ENCODE data around the gene XKR7.

The XKR7 gene

GRCh38 chr20:31954500-31954899 is 13.5 kb upstream of the XKR7 start:
- Histone ChIP-seq H3K36me3 (no peaks in the 10 kb centered on the region), H3K27ac (no peak overlapping the region), H3K27me3 (peaks cover 47% of the 10 kb centered on the region), H3K4me3 (ENCODE audit: low read depth in 1 of 2, low read length in 1 of 2) (no peak overlapping the region), H3K4me1 (ENCODE audit: control insufficient read depth in 1 of 2, insufficient read depth in 1 of 2, low read depth in 1 of 2, low read length in 1 of 2) (peaks cover 10 to 15% of the 10 kb centered on the region in 2 experiments), H3K9me3 (no peaks in the 10 kb centered on the region)
- no peak for TF ChIP-seq CTCF (IDR thresholded peaks at IDR 0.05)

- Histone ChIP-seq H3K27me3 (peaks cover 66% of the 10 kb centered on the region), H3K9me3 (no peaks in the 10 kb centered on the region), H3K4me3 (ENCODE audit: low read depth in 1 of 2, low read length in 1 of 2) (no peak overlapping the region), H3K4me1 (ENCODE audit: control insufficient read depth in 1 of 2, insufficient read depth in 1 of 2, low read depth in 1 of 2, low read length in 1 of 2) (peaks cover 0 to 4% of the 10 kb centered on the region in 2 experiments), H3K27ac (no peak overlapping the region), H3K36me3 (no peaks in the 10 kb centered on the region)
- no peak for TF ChIP-seq CTCF (IDR thresholded peaks at IDR 0.05)
Measured at GRCh38 chr20:31956556-31957526, 11.1 kb upstream of the XKR7 start.

- no peaks in the 10 kb centered on the region for H3K9me3 ChIP-seq
- H3K27me3 ChIP-seq, result peaks cover 91% of the 10 kb centered on the region
- no peak overlapping the region for H3K4me3 ChIP-seq (ENCODE audit: low read depth in 1 of 2, low read length in 1 of 2)
- no peaks in the 10 kb centered on the region for H3K36me3 ChIP-seq
- TF ChIP-seq CTCF (IDR thresholded peaks at IDR 0.05), result no peak
- no peaks in the 10 kb centered on the region for H3K4me1 ChIP-seq (ENCODE audit: control insufficient read depth in 1 of 2, insufficient read depth in 1 of 2, low read depth in 1 of 2, low read length in 1 of 2)
- H3K27ac ChIP-seq, result no peak overlapping the region
Measured at GRCh38 chr20:31962761-31963160, 5.2 kb upstream of the XKR7 start.

- Histone ChIP-seq H3K4me3 (ENCODE audit: low read depth in 1 of 2, low read length in 1 of 2) (no peak overlapping the region), H3K27ac (no peak overlapping the region), H3K9me3 (no peaks in the 10 kb centered on the region), H3K4me1 (ENCODE audit: control insufficient read depth in 1 of 2, insufficient read depth in 1 of 2, low read depth in 1 of 2, low read length in 1 of 2) (peaks cover 4 to 6% of the 10 kb centered on the region in 2 experiments), H3K27me3 (peaks cover 93% of the 10 kb centered on the region), H3K36me3 (no peaks in the 10 kb centered on the region)
- no peak for TF ChIP-seq CTCF (IDR thresholded peaks at IDR 0.05)
Measured at GRCh38 chr20:31963889-31964288, 4.1 kb upstream of the XKR7 start.

GRCh38 chr20:31966991-31967655 is 828 bp upstream of the XKR7 start:
- Histone ChIP-seq H3K27ac (no peak overlapping the region), H3K36me3 (no peaks in the 10 kb centered on the region), H3K4me3 (ENCODE audit: low read depth in 1 of 2, low read length in 1 of 2) (no peak overlapping the region), H3K27me3 (peaks cover 100% of the 10 kb centered on the region), H3K4me1 (ENCODE audit: control insufficient read depth in 1 of 2, insufficient read depth in 1 of 2, low read depth in 1 of 2, low read length in 1 of 2) (peaks cover 4 to 6% of the 10 kb centered on the region in 2 experiments), H3K9me3 (no peaks in the 10 kb centered on the region)
- no peak for TF ChIP-seq CTCF (IDR thresholded peaks at IDR 0.05)
